Measurements from ENCODE around the gene KRTAP10-12. TPM values are rescaled to one million over a fixed set of nuclear protein-coding genes. Genes with fewer than 3 reads are reported as not detected.

Gene KRTAP10-12
- total RNA-seq, 2 donors from 2014 or later, result not detected

GRCh38 chr21:44694776-44695175 lies 2.2 kb upstream of the KRTAP10-12 start:
- DNase-seq (no peak), ATAC-seq (no peak)
- intact Hi-C loops (cut with DNase I), result no loop called here

- intact Hi-C loops (cut with DNase I), result no loop called here
- DNase-seq (no peak), ATAC-seq (no peak)
Measured at GRCh38 chr21:44695184-44695583, 1.8 kb upstream of the KRTAP10-12 start.

GRCh38 chr21:44695641-44696040 lies 1.3 kb upstream of the KRTAP10-12 start:
- ATAC-seq (no peak), DNase-seq (no peak)
- intact Hi-C loops (cut with DNase I), result no loop called here

- no peak for ATAC-seq
- intact Hi-C loops (cut with DNase I), result no loop called here
- no peak for DNase-seq
Measured at GRCh38 chr21:44696572-44696971, 400 bp upstream of the KRTAP10-12 start.

- no peak for DNase-seq
- ATAC-seq, result no peak
- intact Hi-C loops (cut with DNase I), result no loop called here
Measured at GRCh38 chr21:44697811-44698734, 1.1 kb downstream of the KRTAP10-12 start.

GRCh38 chr21:44699502-44700001 lies 2.6 kb downstream of the KRTAP10-12 start:
- DNase-seq (no peak), ATAC-seq (no peak)
- intact Hi-C loops (cut with DNase I), result no loop called here

GRCh38 chr21:44700101-44701022 lies 3.4 kb downstream of the KRTAP10-12 start:
- ATAC-seq (no peak), DNase-seq (no peak)
- intact Hi-C loops (cut with DNase I), result no loop called here

GRCh38 chr21:44701023-44701400 lies 4.0 kb downstream of the KRTAP10-12 start:
- DNase-seq (no peak), ATAC-seq (no peak)
- intact Hi-C loops (cut with DNase I), result no loop called here

- DNase-seq (no peak), ATAC-seq (no peak)
- intact Hi-C loops (cut with DNase I), result no loop called here
Measured at GRCh38 chr21:44701541-44701940, 4.6 kb downstream of the KRTAP10-12 start.

- DNase-seq, result no peak
- no peak for ATAC-seq
- intact Hi-C loops (cut with DNase I), result no loop called here
Measured at GRCh38 chr21:44702111-44702972, 5.4 kb downstream of the KRTAP10-12 start.

- no peak for DNase-seq
- ATAC-seq, result no peak
- intact Hi-C loops (cut with DNase I), result no loop called here
Measured at GRCh38 chr21:44702973-44703730, 6.2 kb downstream of the KRTAP10-12 start.

- no peak for ATAC-seq
- DNase-seq, result no peak
- intact Hi-C loops (cut with DNase I), result no loop called here
Measured at GRCh38 chr21:44703731-44704635, 7.0 kb downstream of the KRTAP10-12 start.

- intact Hi-C loops (cut with DNase I), result no loop called here
- DNase-seq (no peak), ATAC-seq (no peak)
Measured at GRCh38 chr21:44704636-44705001, 7.6 kb downstream of the KRTAP10-12 start.

- DNase-seq (no peak), ATAC-seq (no peak)
- intact Hi-C loops (cut with DNase I), result no loop called here
Measured at GRCh38 chr21:44706026-44706705, 9.2 kb downstream of the KRTAP10-12 start.

- no peak for DNase-seq
- intact Hi-C loops (cut with DNase I), result no loop called here
- no peak for ATAC-seq
Measured at GRCh38 chr21:44706706-44707581, 10.0 kb downstream of the KRTAP10-12 start.

Measured in left cardiac atrium (tissue), 4 donors.